ENCODE measurements around the gene WWOX. TPM values are rescaled to one million over a fixed set of nuclear protein-coding genes. Genes with fewer than 3 reads are reported as not detected.

The WWOX gene
- total and polyA plus RNA-seq, 2 of the 4 experiments (the other 2 are of a cell fraction), result 2.7 to 5.4 TPM

GRCh38 chr16:78102122-78102660 is 2.7 kb downstream of the WWOX start:
- intact Hi-C loops (cut with micrococcal nuclease), result no loop called here
- H3K4ac ChIP-seq (ENCODE audit: low read depth, low read length), result no peak overlapping the region
- no TSS peak for BruUV-seq (replicated peaks)

More at GRCh38 chr16:78102122-78102660, 2.7 kb downstream of the WWOX start:
- Histone ChIP-seq H2BK5ac (ENCODE audit: low read depth, low read length, poor library complexity, severe bottlenecking) (no peak overlapping the region), H3K9me3 (ENCODE audit: control insufficient read depth, insufficient read depth, low read length) (no peaks in the 10 kb centered on the region), H3K79me1 (ENCODE audit: low read depth in 1 of 2, low read length in 2 of 2) (peaks cover 0 to 3% of the 10 kb centered on the region in 2 experiments; a peak in 1 of 4 replicates), H3K23ac (ENCODE audit: low read depth, low read length) (no peak overlapping the region), H3K56ac (ENCODE audit: extremely low read depth, insufficient read depth, low read length) (no peak overlapping the region), H4K5ac (ENCODE audit: low read depth, low read length) (no peak overlapping the region), H3K18ac (ENCODE audit: low read depth, low read length) (no peak overlapping the region), H3K9me1 (ENCODE audit: insufficient read depth, low read length) (no peaks in the 10 kb centered on the region; the same call in 1 of the 2 replicates), H3K36me3 (ENCODE audit: control insufficient read depth, insufficient read depth, low read length) (no peaks in the 10 kb centered on the region), H3K27ac (ENCODE audit: insufficient read depth, low read length) (no peak overlapping the region), H3K4me2 (ENCODE audit: low read depth, low read length) (no peak overlapping the region), H2AK9ac (replicated peaks; ENCODE audit: low read depth, low read length, poor library complexity) (no peak overlapping the region), H2AFZ (replicated peaks; ENCODE audit: low read length, poor library complexity) (no peak overlapping the region), H2BK120ac (ENCODE audit: low read depth, low read length) (no peak overlapping the region), H4K20me1 (ENCODE audit: insufficient read depth, low read length) (no peaks in the 10 kb centered on the region), H3K4me1 (ENCODE audit: control insufficient read depth, insufficient read depth, low read length) (peaks cover 3% of the 10 kb centered on the region; the same call in 1 of the 2 replicates), H3K4me3 (ENCODE audit: insufficient read depth, low read depth, low read length) (no peak overlapping the region), H3K9ac (ENCODE audit: low read depth, low read length) (no peak overlapping the region), H3K27me3 (ENCODE audit: control insufficient read depth, insufficient read depth, low read length) (no peaks in the 10 kb centered on the region), H4K91ac (ENCODE audit: insufficient read depth, low read depth, low read length) (no peak overlapping the region), H4K8ac (ENCODE audit: low read depth in 2 of 2, low read length in 2 of 2) (no peak overlapping the region), H2BK15ac (ENCODE audit: low read depth, low read length) (no peak overlapping the region), H2AK5ac (ENCODE audit: low read depth, low read length) (no peak overlapping the region), H3K14ac (replicated peaks; ENCODE audit: low read depth, low read length) (no peak overlapping the region), H2BK20ac (ENCODE audit: low read depth, low read length) (no peak overlapping the region)
- WGBS, 2 experiments (ENCODE audit: extremely low coverage in 2 of 2, insufficient read length in 1 of 2), result no CpG with 5 or more reads among the region's 5 CpGs
- dilution Hi-C loops (cut with HindIII; ENCODE audit: low sequenced_read_pairs, unreplicated experiment), result no loop called here
- in situ Hi-C loops (cut with MboI; ENCODE audit: low sequenced_read_pairs), result no loop called here
- DNase-seq (no peak), ATAC-seq (ENCODE audit: low read depth) (no peak)
- POLR2A ChIA-PET (ENCODE audit: unreplicated experiment), result no interaction called here
- TF ChIP-seq FOS (IDR thresholded peaks at IDR 0.05; ENCODE audit: low read depth, low read length) (no peak), MAZ (IDR thresholded peaks at IDR 0.05; ENCODE audit: borderline replicate concordance, low read depth, low read length) (no peak), RFX5 (IDR thresholded peaks at IDR 0.05; ENCODE audit: low read depth, low read length) (no peak), MAFK (IDR thresholded peaks at IDR 0.05; ENCODE audit: low read depth, low read length) (no peak), CTCF (conservative IDR thresholded peaks at IDR 0.05; ENCODE audit: low read depth, low read length) (no peak), USF2 (IDR thresholded peaks at IDR 0.05; ENCODE audit: low read depth, low read length) (no peak), CEBPB (IDR thresholded peaks at IDR 0.05; ENCODE audit: low read depth, low read length) (no peak), CHD1 (IDR thresholded peaks at IDR 0.05; ENCODE audit: low read depth, low read length) (no peak), NFE2L2 (IDR thresholded peaks at IDR 0.05; ENCODE audit: low read depth, low read length) (no peak), POLR2A (IDR thresholded peaks at IDR 0.05; ENCODE audit: low read depth, low read length) (no peak), ELK1 (IDR thresholded peaks at IDR 0.05; ENCODE audit: borderline replicate concordance, low read depth, low read length) (no peak), MXI1 (IDR thresholded peaks at IDR 0.05; ENCODE audit: borderline replicate concordance, low read depth, low read length) (no peak), RCOR1 (IDR thresholded peaks at IDR 0.05; ENCODE audit: insufficient replicate concordance, low read length) (no peak), SMC3 (IDR thresholded peaks at IDR 0.05; ENCODE audit: low read depth, low read length) (no peak), RAD21 (IDR thresholded peaks at IDR 0.05; ENCODE audit: low read length) (no peak), BHLHE40 (IDR thresholded peaks at IDR 0.05; ENCODE audit: low read depth, low read length) (no peak)
- CTCF ChIA-PET, result no interaction called here
